Kidney (tissue), 14 donors: Measurements from ENCODE around the gene RNF123. TPM values are rescaled to one million over a fixed set of nuclear protein-coding genes. Genes with fewer than 3 reads are reported as not detected.
A peak's percentile ranks its signal among the peaks of the same experiment; 100 is the strongest.

ENCODE experiments used
- DNase-seq, 5 donors: peaks; one replicate each; pipeline ENCODE4 v3.0.0-alpha.2; 2013 to 2020
- FAIRE-seq: peaks from 2 replicates; lab custom pipeline; 2012; peaks lifted over from hg19 to GRCh38; lab: Jason Lieb, UNC
- H3K27ac ChIP-seq, 2 donors: one replicate each; pipeline ENCODE4 v1.7.0; 2013; ENCODE audit warnings: low read depth in 2 of 2, low read length in 2 of 2, inconsistent platforms in 1 of 2
- H3K27me3 ChIP-seq: one replicate; pipeline ENCODE4 v1.7.1; 2013; ENCODE audit warnings: low read length, inconsistent platforms; ENCODE audit not compliant: control insufficient read depth, insufficient read depth
- H3K36me3 ChIP-seq, 3 donors: one replicate each; pipeline versions ENCODE4 v1.7.0 to v1.7.1; 2013; ENCODE audit warnings: low read length in 3 of 3, control low read depth in 1 of 3, inconsistent platforms in 1 of 3; ENCODE audit not compliant: insufficient read depth in 3 of 3, control insufficient read depth in 2 of 3
- H3K4me1 ChIP-seq, 3 donors: one replicate each; pipeline versions ENCODE4 v1.7.0 to v1.7.1; 2013; ENCODE audit warnings: low read length in 3 of 3, inconsistent platforms in 1 of 3, low read depth in 1 of 3; ENCODE audit not compliant: control insufficient read depth in 2 of 3, insufficient read depth in 2 of 3
- H3K4me3 ChIP-seq, 3 donors: one replicate each; pipeline versions ENCODE4 v1.7.0 to v1.8.1; 2013; ENCODE audit warnings: low read length in 3 of 3, control low read depth in 1 of 3, inconsistent platforms in 1 of 3
- H3K9ac ChIP-seq, 3 donors: one replicate each; pipeline versions ENCODE4 v1.7.0 to v1.7.1; 2013; ENCODE audit warnings: low read length in 3 of 3, control low read depth in 1 of 3, inconsistent platforms in 1 of 3
- H3K9me3 ChIP-seq, 3 donors: one replicate each; pipeline versions ENCODE4 v1.7.0 to v1.7.1; 2013; ENCODE audit warnings: low read length in 3 of 3, control low read depth in 1 of 3, inconsistent platforms in 1 of 3; ENCODE audit not compliant: control insufficient read depth in 2 of 3, insufficient read depth in 1 of 3
- CTCF ChIP-seq: IDR thresholded peaks from 3 replicates; pipeline ENCODE4 v1.5.1; 2012; ENCODE audit warnings: mild to moderate bottlenecking, moderate library complexity, borderline replicate concordance; ENCODE audit not compliant: insufficient read depth; ENCODE audit errors: extremely low read depth
- intact Hi-C: fragments of 100-400 bp; cut with DNase I; formaldehyde crosslinking; loops from one replicate; pipeline ENCODE4 v1.11.1; 2022
- polyA plus RNA-seq: library from polyadenylated mRNA; stranded (reverse); fragments of 350-450 nt; fragmentation: Illumina TruSeq; extraction: RNeasy Lipid Tissue Mini Kit (QIAGEN cat#74804); gene quantifications from one replicate; pipeline ENCODE4 v1.2.3, GENCODE V29; 2014; ENCODE audit warnings: low read depth, low replicate concordance; ENCODE audit not compliant: insufficient read depth
- total RNA-seq: library from RNA; stranded (reverse); fragmentation: NEBNext Ultra II Directional; extraction: Animal tissue kit (Norgen Biotek cat#: 25700); gene quantifications from one replicate; pipeline ENCODE4 v1.2.1, GENCODE V29; 2021
- donor health status: control.
- donor health status: control.
- donor health status: control.
- donor health status: control.
- donor health status: control.
- donor health status: DM: yes; HTN: yes; CAD: no.
- donor health status: Normal renal cell carcinoma (clear cell type).

The RNF123 gene
- total and polyA plus RNA-seq, 2 donors from 2014 or later: 41.7 to 43.7 TPM

GRCh38 chr3:49703443-49703927 lies 14.1 kb downstream of the RNF123 start:
- Histone ChIP-seq H3K9ac (no peak overlapping the region), H3K27ac (no peak overlapping the region), H3K36me3 (peaks cover 0 to 24% (median 17%) of the 10 kb centered on the region in 3 donors), H3K4me3 (no peak overlapping the region), H3K27me3 (no peaks in the 10 kb centered on the region), H3K9me3 (no peaks in the 10 kb centered on the region), H3K4me1 (no peaks in the 10 kb centered on the region)
- DNase-seq (peak in 4 of 5 donors; percentile 61 to 81 (median 74)), FAIRE-seq (no peak)
- intact Hi-C loops: no loop called here
- TF ChIP-seq CTCF: peak; percentile 64

GRCh38 chr3:49703956-49704355 lies 14.6 kb downstream of the RNF123 start:
- FAIRE-seq (no peak), DNase-seq (no peak)
- H3K4me1 ChIP-seq: no peaks in the 10 kb centered on the region
- H3K4me3 ChIP-seq: no peak overlapping the region
- no peak overlapping the region for H3K9ac ChIP-seq
- no peak overlapping the region for H3K27ac ChIP-seq
- peaks cover 0 to 24% (median 15%) of the 10 kb centered on the region in 3 donors for H3K36me3 ChIP-seq
- intact Hi-C loops: no loop called here
- no peaks in the 10 kb centered on the region for H3K27me3 ChIP-seq
- TF ChIP-seq CTCF: no peak
- no peaks in the 10 kb centered on the region for H3K9me3 ChIP-seq

GRCh38 chr3:49704629-49705028 lies 15.3 kb downstream of the RNF123 start:
- Histone ChIP-seq H3K4me3 (no peak overlapping the region), H3K9me3 (no peaks in the 10 kb centered on the region), H3K27ac (no peak overlapping the region), H3K36me3 (peaks cover 0 to 24% (median 15%) of the 10 kb centered on the region in 3 donors), H3K9ac (no peak overlapping the region), H3K4me1 (no peaks in the 10 kb centered on the region), H3K27me3 (no peaks in the 10 kb centered on the region)
- DNase-seq (peak in 1 of 5 donors; percentile 61), FAIRE-seq (no peak)
- intact Hi-C loops: no loop called here
- no peak for TF ChIP-seq CTCF

- DNase-seq (no peak), FAIRE-seq (no peak)
- intact Hi-C loops: no loop called here
- H3K27me3 ChIP-seq: no peaks in the 10 kb centered on the region
- H3K36me3 ChIP-seq: peaks cover 0 to 24% (median 13%) of the 10 kb centered on the region in 3 donors
- H3K27ac ChIP-seq: no peak overlapping the region
- H3K4me1 ChIP-seq: no peaks in the 10 kb centered on the region
- H3K9ac ChIP-seq: no peak overlapping the region
- no peaks in the 10 kb centered on the region for H3K9me3 ChIP-seq
- no peak for TF ChIP-seq CTCF
- no peak overlapping the region for H3K4me3 ChIP-seq
Observed at GRCh38 chr3:49705390-49705960, 16.1 kb downstream of the RNF123 start.
